ENCODE data around the gene UBTD1. TPM values are rescaled to one million over a fixed set of nuclear protein-coding genes. Genes with fewer than 3 reads are reported as not detected.
A peak's percentile ranks its signal among the peaks of the same experiment; 100 is the strongest.

Gene UBTD1
- total RNA-seq, 4 donors from 2014 or later = 0.40 to 4.1 (median 3.2) TPM

GRCh38 chr10:97593421-97593820 lies 94.7 kb downstream of the UBTD1 start:
- H3K27ac ChIP-seq = peak overlapping the region in 1 of 4 donors; percentile 45
- H3K27me3 ChIP-seq = no peaks in the 10 kb centered on the region
- no peaks in the 10 kb centered on the region for H3K36me3 ChIP-seq
- H3K4me1 ChIP-seq = peaks cover 3 to 10% (median 5%) of the 10 kb centered on the region in 4 donors
- no peaks in the 10 kb centered on the region for H3K9me3 ChIP-seq
- in situ Hi-C loops (cut with MboI; ENCODE audit: low pct_ligation_motif_present in 1 of 4, low pct_unique_long_range_greater_than_20kb in 1 of 4, low sequenced_read_pairs in 3 of 4) (no loop called here), intact Hi-C loops (cut with DNase I; ENCODE audit: low total_unique reads) (no loop called here)
- TF ChIP-seq POLR2AphosphoS5 (IDR thresholded peaks at IDR 0.05) (no peak), EP300 (IDR thresholded peaks at IDR 0.05; ENCODE audit: low read depth) (no peak), POLR2A (IDR thresholded peaks at IDR 0.05) (no peak), CTCF (IDR thresholded peaks at IDR 0.05) (no peak)
- no peak for DNase-seq
- 73 to 77% methylated on average over 4 of the region's 4 CpGs for WGBS, 2 donors (ENCODE audit: low coverage in 1 of 2)
- H3K4me3 ChIP-seq = no peak overlapping the region

GRCh38 chr10:97596101-97597082 lies 97.7 kb downstream of the UBTD1 start:
- DNase-seq = no peak
- TF ChIP-seq EP300 (IDR thresholded peaks at IDR 0.05; ENCODE audit: low read depth) = no peak
- peak; percentile 50 to 55 (median 53) for TF ChIP-seq POLR2AphosphoS5 (IDR thresholded peaks at IDR 0.05)
- WGBS, 2 donors (ENCODE audit: low coverage in 1 of 2) = 61 to 67% methylated on average over 3 to 10 of the region's 10 CpGs
- Histone ChIP-seq H3K27me3 (no peaks in the 10 kb centered on the region), H3K27ac (peak overlapping the region; percentile 45 to 83 (median 79)), H3K4me3 (no peak overlapping the region), H3K36me3 (no peaks in the 10 kb centered on the region), H3K9me3 (no peaks in the 10 kb centered on the region), H3K4me1 (peaks cover 3 to 10% (median 5%) of the 10 kb centered on the region in 4 donors)
- intact Hi-C loops (cut with DNase I; ENCODE audit: low total_unique reads) = no loop called here
- in situ Hi-C loops (cut with MboI; ENCODE audit: low pct_ligation_motif_present in 1 of 4, low pct_unique_long_range_greater_than_20kb in 1 of 4, low sequenced_read_pairs in 3 of 4) = no loop called here

- peaks cover 3 to 10% (median 5%) of the 10 kb centered on the region in 4 donors for H3K4me1 ChIP-seq
- 95 to 100% methylated on average over 2 of the region's 2 CpGs for WGBS, 2 donors (ENCODE audit: low coverage in 1 of 2)
- TF ChIP-seq POLR2AphosphoS5 (IDR thresholded peaks at IDR 0.05) (no peak), EP300 (IDR thresholded peaks at IDR 0.05; ENCODE audit: low read depth) (no peak), CTCF (IDR thresholded peaks at IDR 0.05) (no peak), POLR2A (IDR thresholded peaks at IDR 0.05) (no peak)
- DNase-seq = no peak
- no peaks in the 10 kb centered on the region for H3K27me3 ChIP-seq
- H3K9me3 ChIP-seq = no peaks in the 10 kb centered on the region
- H3K4me3 ChIP-seq = no peak overlapping the region
- no peaks in the 10 kb centered on the region for H3K36me3 ChIP-seq
- in situ Hi-C loops (cut with MboI; ENCODE audit: low pct_ligation_motif_present in 1 of 4, low pct_unique_long_range_greater_than_20kb in 1 of 4, low sequenced_read_pairs in 3 of 4) = no loop called here
- intact Hi-C loops (cut with DNase I; ENCODE audit: low total_unique reads) = no loop called here
- H3K27ac ChIP-seq = no peak overlapping the region
These were observed 99.1 kb downstream of the UBTD1 start for GRCh38 chr10:97597778-97598177.

- no peaks in the 10 kb centered on the region for H3K27me3 ChIP-seq
- no peak overlapping the region for H3K4me3 ChIP-seq
- no peaks in the 10 kb centered on the region for H3K36me3 ChIP-seq
- no peaks in the 10 kb centered on the region for H3K9me3 ChIP-seq
- in situ Hi-C loops (cut with MboI; ENCODE audit: low pct_ligation_motif_present in 1 of 4, low pct_unique_long_range_greater_than_20kb in 1 of 4, low sequenced_read_pairs in 3 of 4) (no loop called here), intact Hi-C loops (cut with DNase I; ENCODE audit: low total_unique reads) (no loop called here)
- TF ChIP-seq EP300 (IDR thresholded peaks at IDR 0.05; ENCODE audit: low read depth) (no peak), POLR2A (IDR thresholded peaks at IDR 0.05) (no peak)
- H3K27ac ChIP-seq = no peak overlapping the region
- peaks cover 3 to 10% (median 5%) of the 10 kb centered on the region in 4 donors for H3K4me1 ChIP-seq
- 92 to 93% methylated on average over 8 to 19 of the region's 19 CpGs for WGBS, 2 donors (ENCODE audit: low coverage in 1 of 2)
- DNase-seq = no peak
These were observed 99.9 kb downstream of the UBTD1 start for GRCh38 chr10:97598407-97599271.

GRCh38 chr10:97599272-97599619 lies 100.5 kb downstream of the UBTD1 start:
- Histone ChIP-seq H3K4me1 (peaks cover 3 to 10% (median 5%) of the 10 kb centered on the region in 4 donors), H3K36me3 (no peaks in the 10 kb centered on the region), H3K9me3 (no peaks in the 10 kb centered on the region), H3K27ac (no peak overlapping the region), H3K4me3 (no peak overlapping the region), H3K27me3 (no peaks in the 10 kb centered on the region)
- in situ Hi-C loops (cut with MboI; ENCODE audit: low pct_ligation_motif_present in 1 of 4, low pct_unique_long_range_greater_than_20kb in 1 of 4, low sequenced_read_pairs in 3 of 4) (no loop called here), intact Hi-C loops (cut with DNase I; ENCODE audit: low total_unique reads) (no loop called here)
- WGBS, 2 donors (ENCODE audit: low coverage in 1 of 2) = 82 to 100% methylated on average over 2 to 6 of the region's 6 CpGs
- no peak for DNase-seq
- TF ChIP-seq POLR2A (IDR thresholded peaks at IDR 0.05) (no peak), POLR2AphosphoS5 (IDR thresholded peaks at IDR 0.05) (no peak), EP300 (IDR thresholded peaks at IDR 0.05; ENCODE audit: low read depth) (no peak), CTCF (IDR thresholded peaks at IDR 0.05) (no peak)

Measured in transverse colon (tissue), 4 donors.